ENCODE data around the gene PFDN4.

DNA sequence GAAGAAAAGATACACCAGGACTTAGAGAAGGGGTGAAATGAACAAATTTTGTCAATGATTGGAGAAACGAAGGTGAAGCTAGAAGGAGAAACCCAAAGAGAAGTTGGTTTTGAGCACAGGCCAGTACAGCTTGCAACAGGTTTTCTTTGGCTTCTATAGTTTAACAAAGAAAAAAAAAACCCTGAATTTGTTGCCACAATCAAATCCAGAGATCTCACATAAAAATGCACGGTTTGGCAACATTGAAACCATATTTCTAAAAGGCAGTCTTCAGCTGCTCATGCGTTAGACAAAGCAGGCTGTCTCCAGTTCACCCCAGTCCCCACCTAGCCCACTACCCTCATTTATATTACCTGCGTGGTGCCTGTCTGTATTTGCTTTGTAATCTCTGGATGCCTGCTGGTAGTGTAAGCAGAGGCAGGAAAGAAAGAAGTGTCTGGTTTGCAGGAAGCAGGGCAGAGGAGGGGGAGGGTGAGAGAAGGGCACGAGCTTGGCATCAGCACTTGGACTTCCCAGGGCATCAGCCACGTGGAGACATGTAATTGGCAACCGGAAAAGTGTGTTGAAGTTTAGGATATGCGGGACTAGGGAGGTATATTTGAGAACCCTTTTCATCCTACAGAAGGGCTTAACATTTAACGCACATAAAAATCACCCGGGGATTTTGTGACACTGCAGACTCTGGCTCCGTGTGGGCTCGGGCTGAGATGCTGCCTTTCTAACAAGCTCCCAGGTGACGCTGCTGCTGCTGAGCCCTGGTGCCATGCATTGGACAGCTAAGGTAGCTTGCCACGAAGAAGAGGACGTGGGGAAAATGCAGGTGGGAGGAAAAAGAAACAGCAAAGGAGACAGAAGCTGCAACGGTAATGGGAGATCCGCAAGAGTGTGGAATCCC, 14.4 kb downstream of the PFDN4 start:
- TF ChIP-seq EZH2phosphoT487 (IDR thresholded peaks at IDR 0.05; ENCODE audit: borderline replicate concordance, low read depth) (no peak), RXRA (IDR thresholded peaks at IDR 0.05; ENCODE audit: borderline replicate concordance, low read depth) (no peak)
